ENCODE results near the gene FHAD1. TPM values are rescaled to one million over a fixed set of nuclear protein-coding genes. Genes with fewer than 3 reads are reported as not detected.

Gene FHAD1
- polyA plus RNA-seq, 1 of the 3 experiments (the other 2 are of a cell fraction): 0.48 TPM

DNA sequence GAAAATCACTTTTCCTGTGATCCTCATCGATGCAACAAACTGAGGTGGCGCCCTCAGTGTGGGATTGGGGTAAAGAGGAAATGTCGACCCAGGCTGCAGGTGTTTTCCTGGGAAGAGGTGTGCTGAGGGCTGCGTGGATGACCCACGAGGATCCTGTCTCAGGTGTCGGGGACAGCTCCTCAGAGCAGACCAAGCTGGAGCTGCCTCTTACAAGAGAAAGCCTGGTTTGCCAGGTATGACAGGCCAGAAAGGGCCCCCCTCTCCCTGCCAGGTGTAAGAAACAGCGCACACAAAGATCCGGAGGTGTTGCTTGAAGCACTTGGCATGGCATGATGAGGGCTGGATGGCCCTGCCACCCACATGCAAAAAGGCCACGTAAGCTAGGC is 12.6 kb downstream of the FHAD1 start:
- Histone ChIP-seq H3K4me3 (ENCODE audit: low read depth in 2 of 2, low read length in 1 of 2) (no peak overlapping the region), H3F3A (replicated peaks; ENCODE audit: insufficient read depth) (no peaks in the 10 kb centered on the region), H2AFZ (ENCODE audit: low read depth) (no peak overlapping the region), H3K9ac (no peak overlapping the region), H3K27ac (ENCODE audit: low read depth in 2 of 2, low read length in 1 of 2) (no peak overlapping the region), H3K79me2 (ENCODE audit: insufficient read depth) (no peaks in the 10 kb centered on the region), H4K20me1 (ENCODE audit: insufficient read depth) (no peaks in the 10 kb centered on the region), H3K9me3 (0 out of 2 replicates have a peak, but pooled peaks cover under 1% of the 10 kb centered on the region), H3K4me2 (no peak overlapping the region), H3K9me2 (no peaks in the 10 kb centered on the region), H3K36me3 (replicated peaks in 1 of 2; ENCODE audit: control insufficient read depth in 1 of 2, insufficient read depth in 2 of 2, low read length in 1 of 2) (no peaks in the 10 kb centered on the region), H3K4me1 (ENCODE audit: control insufficient read depth in 1 of 2, insufficient read depth in 2 of 2, low read depth in 1 of 2, low read length in 1 of 2) (no peaks in the 10 kb centered on the region; a peak in 1 of 4 replicates), H3K27me3 (ENCODE audit: insufficient read depth) (no peaks in the 10 kb centered on the region; the same call in 1 of the 2 replicates)
- DNase-seq: no peak
- WGBS (ENCODE audit: low lambda C conversion rate): 92% methylated on average over 8 of the region's 9 CpGs
- TF ChIP-seq GABPA (IDR thresholded peaks at IDR 0.05; ENCODE audit: low read depth) (no peak), MEF2A (IDR thresholded peaks at IDR 0.05; ENCODE audit: borderline replicate concordance, low read depth) (no peak), IRF3 (IDR thresholded peaks at IDR 0.05; ENCODE audit: low read depth, low read length) (no peak), SIN3A (IDR thresholded peaks at IDR 0.05; ENCODE audit: borderline replicate concordance, low read depth, low read length) (no peak), POLR2AphosphoS5 (IDR thresholded peaks at IDR 0.05; ENCODE audit: low read depth, low read length) (no peak), TCF12 (IDR thresholded peaks at IDR 0.05) (no peak), MAX (IDR thresholded peaks at IDR 0.05; ENCODE audit: low read depth) (no peak), USF1 (IDR thresholded peaks at IDR 0.05; ENCODE audit: borderline replicate concordance, low read depth) (no peak), FOSL2 (IDR thresholded peaks at IDR 0.05; ENCODE audit: borderline replicate concordance, low read depth) (no peak)
- CTCF ChIA-PET: interaction anchor here (1.7 to 3.7 kb wide), 3 partner anchors 12 to 107 kb away, joined by 6 to 21 read pairs (median 17); partner anchors contain the start of gene TMEM51
- POLR2A ChIA-PET: no interaction called here

- 88% methylated on average over 10 of the region's 12 CpGs for WGBS (ENCODE audit: low lambda C conversion rate)
- no peaks in the 10 kb centered on the region for H3K9me2 ChIP-seq
- ChIA-PET POLR2A (no interaction called here), CTCF (interaction anchor here (3.2 to 3.7 kb wide), 2 partner anchors 11 to 108 kb away, joined by 17 to 21 read pairs; partner anchors contain the start of gene TMEM51)
- H2AFZ ChIP-seq (ENCODE audit: low read depth): no peak overlapping the region
- no peaks in the 10 kb centered on the region for H4K20me1 ChIP-seq (ENCODE audit: insufficient read depth)
- H3K4me3 ChIP-seq (ENCODE audit: low read depth in 2 of 2, low read length in 1 of 2): no peak overlapping the region
- no peaks in the 10 kb centered on the region for H3K27me3 ChIP-seq (ENCODE audit: insufficient read depth)
- no peak for DNase-seq
- no peaks in the 10 kb centered on the region for H3K36me3 ChIP-seq (replicated peaks in 1 of 2; ENCODE audit: control insufficient read depth in 1 of 2, insufficient read depth in 2 of 2, low read length in 1 of 2)
- no peaks in the 10 kb centered on the region for H3K79me2 ChIP-seq (ENCODE audit: insufficient read depth)
- H3K9ac ChIP-seq: no peak overlapping the region
- H3K9me3 ChIP-seq: peaks cover 8% of the 10 kb centered on the region; the same call in 1 of the 2 replicates
- H3K27ac ChIP-seq (ENCODE audit: low read depth in 2 of 2, low read length in 1 of 2): no peak overlapping the region
- H3K4me2 ChIP-seq: no peak overlapping the region
- H3K4me1 ChIP-seq (ENCODE audit: control insufficient read depth in 1 of 2, insufficient read depth in 2 of 2, low read depth in 1 of 2, low read length in 1 of 2): no peaks in the 10 kb centered on the region; a peak in 1 of 4 replicates
- H3F3A ChIP-seq (replicated peaks; ENCODE audit: insufficient read depth): no peaks in the 10 kb centered on the region
- TF ChIP-seq REST (IDR thresholded peaks at IDR 0.05; ENCODE audit: low read depth, low read length) (no peak), IRF3 (IDR thresholded peaks at IDR 0.05; ENCODE audit: low read depth, low read length) (no peak), TAF1 (IDR thresholded peaks at IDR 0.05; ENCODE audit: borderline replicate concordance, low read depth, low read length) (no peak), TEAD4 (IDR thresholded peaks at IDR 0.05; ENCODE audit: borderline replicate concordance, insufficient read depth) (no peak), YY1 (IDR thresholded peaks at IDR 0.05; ENCODE audit: low read depth) (no peak), RAD21 (IDR thresholded peaks at IDR 0.05; ENCODE audit: low read length) (no peak), MXI1 (IDR thresholded peaks at IDR 0.05; ENCODE audit: low read depth, low read length) (no peak), POLR2AphosphoS5 (IDR thresholded peaks at IDR 0.05; ENCODE audit: low read depth, low read length) (no peak), MAX (IDR thresholded peaks at IDR 0.05; ENCODE audit: low read depth) (0 out of 2 replicates have a peak, but pooled peaks have one; percentile 22), ZBTB33 (IDR thresholded peaks at IDR 0.05; ENCODE audit: borderline replicate concordance, low read depth) (no peak)
These were observed 13.6 kb downstream of the FHAD1 start for GRCh38 chr1:15260418-15261154.

All from SK-N-SH (cell line).